Right atrium auricular region (tissue), 2 donors: Measurements from ENCODE around the gene METTL22. TPM values are rescaled to one million over a fixed set of nuclear protein-coding genes. Genes with fewer than 3 reads are reported as not detected.
A peak's percentile ranks its signal among the peaks of the same experiment; 100 is the strongest.

Experiments
- DNase-seq: peaks from one replicate; pipeline ENCODE4 v3.0.0-alpha.2; 2019; ENCODE audit warnings: low spot score
- H3K27ac ChIP-seq, 2 donors: fragments of 200-600 bp; sonication (generic); 1 replicate in 1 of 2; 2 replicates in 1 of 2; pipeline ENCODE4 v1.5.1; 2016 to 2019
- H3K27me3 ChIP-seq, 2 donors: fragments of 200-600 bp; sonication (generic); one replicate each; pipeline versions ENCODE4 v1.5.1 to v1.6.0; 2017 to 2019
- H3K36me3 ChIP-seq: fragments of 200-600 bp; sonication (generic); one replicate; pipeline ENCODE4 v1.5.1; 2016
- H3K4me1 ChIP-seq, 2 donors: fragments of 200-600 bp; sonication (generic); one replicate each; pipeline versions ENCODE4 v1.5.1 to v1.6.0; 2017 to 2019
- H3K4me3 ChIP-seq, 2 donors: fragments of 200-600 bp; sonication (generic); 1 replicate in 1 of 2; 2 replicates in 1 of 2; pipeline ENCODE4 v1.5.1; 2017 to 2019; ENCODE audit warnings: mild to moderate bottlenecking in 1 of 2, moderate library complexity in 1 of 2
- H3K9me3 ChIP-seq, 2 donors: fragments of 200-600 bp; sonication (generic); one replicate each; pipeline ENCODE4 v1.5.1; 2019
- CTCF ChIP-seq, 2 donors: fragments of 200-600 bp; sonication (generic); IDR thresholded peaks; one replicate each; pipeline ENCODE4 v1.5.1; 2019; ENCODE audit warnings: antibody characterized with exemption in 2 of 2
- total RNA-seq, 2 donors: library from RNA; depleted of rRNA; stranded (reverse); fragments of >200 nt; gene quantifications; one replicate each; pipeline ENCODE4 v1.1.0, GENCODE V29; 2016

Gene METTL22
- total RNA-seq, 2 donors from 2014 or later: 10.0 to 24.3 TPM

- no peak for DNase-seq
- H3K4me1 ChIP-seq: peaks cover 0 to 14% of the 10 kb centered on the region in 2 donors
- H3K27ac ChIP-seq: no peak overlapping the region
- no peaks in the 10 kb centered on the region for H3K9me3 ChIP-seq
- no peaks in the 10 kb centered on the region for H3K36me3 ChIP-seq
- H3K27me3 ChIP-seq: no peaks in the 10 kb centered on the region
- TF ChIP-seq CTCF (IDR thresholded peaks at IDR 0.05): no peak
- no peak overlapping the region for H3K4me3 ChIP-seq
Measured at GRCh38 chr16:8679151-8679550, 57.7 kb downstream of the METTL22 start.

DNA sequence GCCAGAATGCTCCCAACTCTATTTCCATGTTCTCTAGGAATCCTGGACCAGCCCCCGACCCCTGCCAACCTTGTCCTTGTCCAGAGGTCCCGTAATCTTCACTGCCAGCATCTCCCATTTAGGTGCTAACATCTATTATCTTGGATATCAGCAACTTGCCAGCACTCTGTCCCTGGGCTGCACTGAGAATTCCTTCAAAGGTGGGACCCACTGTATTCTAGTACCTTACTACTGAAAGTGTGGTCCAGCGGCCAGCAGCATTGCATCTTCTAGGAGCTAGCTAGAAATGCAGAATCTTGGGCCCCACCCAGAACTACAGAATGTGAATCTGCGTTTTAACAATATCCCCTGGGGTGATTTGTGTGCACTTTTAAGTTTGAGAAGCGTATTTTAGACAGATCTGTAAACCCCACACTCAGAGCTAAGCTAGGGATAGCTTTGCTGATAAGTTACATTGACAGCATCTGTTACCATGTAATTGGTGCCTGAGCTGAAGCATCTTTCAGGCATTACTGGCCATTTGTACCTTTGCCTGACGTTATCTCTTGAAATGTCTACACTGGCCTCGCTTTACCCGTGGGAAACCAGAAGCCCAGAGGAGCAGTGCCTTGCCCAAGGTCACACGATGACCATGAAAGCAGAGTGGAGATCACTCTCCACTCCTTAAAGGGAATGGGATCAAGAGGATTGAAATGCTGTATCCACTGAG is 61.2 kb downstream of the METTL22 start:
- no peak overlapping the region for H3K27ac ChIP-seq
- H3K4me3 ChIP-seq: no peak overlapping the region
- TF ChIP-seq CTCF (IDR thresholded peaks at IDR 0.05): no peak
- no peak for DNase-seq
- no peaks in the 10 kb centered on the region for H3K36me3 ChIP-seq
- H3K4me1 ChIP-seq: peaks cover 0 to 14% of the 10 kb centered on the region in 2 donors
- no peaks in the 10 kb centered on the region for H3K9me3 ChIP-seq
- no peaks in the 10 kb centered on the region for H3K27me3 ChIP-seq

DNA sequence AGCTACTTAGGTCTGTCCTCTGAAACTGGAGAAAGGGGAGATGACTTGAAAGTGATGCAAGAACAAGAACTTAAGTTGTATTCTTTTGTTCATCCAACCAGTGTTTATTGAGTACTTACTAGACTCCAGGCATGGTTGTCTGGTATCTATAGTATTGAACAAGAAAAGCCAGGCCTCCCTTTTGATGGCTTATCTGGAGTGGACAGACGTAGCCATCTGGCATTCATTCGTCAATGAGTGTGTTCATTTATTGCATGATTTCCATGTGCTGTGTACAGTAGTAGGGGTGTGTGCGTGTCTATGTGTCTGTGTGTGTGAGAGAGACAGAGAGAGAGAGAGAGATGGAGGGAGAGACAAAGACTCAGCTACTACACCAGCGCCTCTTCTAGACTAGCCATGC is 62.1 kb downstream of the METTL22 start:
- DNase-seq: no peak
- H3K27ac ChIP-seq: no peak overlapping the region
- H3K36me3 ChIP-seq: no peaks in the 10 kb centered on the region
- H3K4me3 ChIP-seq: no peak overlapping the region
- H3K27me3 ChIP-seq: no peaks in the 10 kb centered on the region
- no peak for TF ChIP-seq CTCF (IDR thresholded peaks at IDR 0.05)
- H3K9me3 ChIP-seq: no peaks in the 10 kb centered on the region
- H3K4me1 ChIP-seq: peaks cover 0 to 14% of the 10 kb centered on the region in 2 donors

- no peak for DNase-seq
- Histone ChIP-seq H3K4me1 (peaks cover 0 to 14% of the 10 kb centered on the region in 2 donors), H3K27ac (no peak overlapping the region), H3K36me3 (no peaks in the 10 kb centered on the region), H3K27me3 (no peaks in the 10 kb centered on the region), H3K4me3 (no peak overlapping the region), H3K9me3 (peaks cover 6 to 13% of the 10 kb centered on the region in 2 donors)
- TF ChIP-seq CTCF (IDR thresholded peaks at IDR 0.05): no peak
Measured at GRCh38 chr16:8685617-8686016, 64.1 kb downstream of the METTL22 start.

- Histone ChIP-seq H3K4me1 (peaks cover 0 to 14% of the 10 kb centered on the region in 2 donors), H3K27ac (peak overlapping the region in 1 of 2 donors; percentile 16), H3K27me3 (no peaks in the 10 kb centered on the region), H3K4me3 (no peak overlapping the region), H3K9me3 (peaks cover 6 to 13% of the 10 kb centered on the region in 2 donors), H3K36me3 (no peaks in the 10 kb centered on the region)
- DNase-seq: no peak
- no peak for TF ChIP-seq CTCF (IDR thresholded peaks at IDR 0.05)
Measured at GRCh38 chr16:8686031-8686621, 64.6 kb downstream of the METTL22 start.
